A549 (cell line): ENCODE data around the gene ADARB1. TPM values are rescaled to one million over a fixed set of nuclear protein-coding genes. Genes with fewer than 3 reads are reported as not detected.

Source experiments
- ATAC-seq, 2 experiments: fragments of 200-7000 bp in 1 of 2; fragments of >200 bp in 1 of 2; cut with Nextera tagmentation in 1 of 2; cut with Tn5 transposase in 1 of 2; 3 replicates each; pipeline versions ENCODE4 v1.8.0 to v1.9.1; 2018 to 2020; ENCODE audit warnings: mild to moderate bottlenecking in 1 of 2, moderate library complexity in 1 of 2
- CTCF ChIA-PET: fragments of 300-600 bp; sonication (Branson Sonifier 250); formaldehyde crosslinking; extraction: SDS; loops from one replicate; lab custom pipeline; 2021; ENCODE audit warnings: antibody characterized with exemption, inconsistent platforms; lab: Yijun Ruan, JAX
- POLR2A ChIA-PET: fragments of 350-600 bp; formaldehyde crosslinking; extraction: SDS; loops from one replicate; lab custom pipeline; 2021; ENCODE audit warnings: antibody characterized with exemption, inconsistent platforms; lab: Yijun Ruan, JAX
- DNase-seq, 2 experiments: peaks; one replicate each; pipeline versions ENCODE4 v3.0.0 to v3.0.0-alpha.2; 2011 to 2016; ENCODE audit warnings: low read depth in 1 of 2, low spot score in 1 of 2
- FAIRE-seq: peaks from 2 replicates; lab custom pipeline; 2011; peaks lifted over from hg19 to GRCh38; lab: Jason Lieb, UNC
- H3K27ac ChIP-seq, 2 experiments: fragments of >200 bp; sonication (Bioruptor Twin); formaldehyde crosslinking; 3 replicates each; pipeline ENCODE4 v1.5.1; 2016 to 2017
- H3K4me1 ChIP-seq: fragments of >200 bp; sonication (Bioruptor Twin); formaldehyde crosslinking; 3 replicates; pipeline ENCODE4 v1.6.1; 2016
- H3K4me2 ChIP-seq: fragments of >200 bp; sonication (Bioruptor Twin); formaldehyde crosslinking; 3 replicates; pipeline ENCODE4 v1.6.1; 2016
- H3K4me3 ChIP-seq: fragments of >200 bp; sonication (Bioruptor Twin); formaldehyde crosslinking; 3 replicates; pipeline ENCODE4 v1.5.1; 2016
- H3K9me3 ChIP-seq: fragments of >200 bp; sonication (Bioruptor Twin); formaldehyde crosslinking; 3 replicates; pipeline ENCODE4 v1.6.1; 2016
- ATOH8 ChIP-seq: fragments of 250-450 bp; sonication (Bioruptor Pico); IDR thresholded peaks from 2 replicates; pipeline ENCODE4 v1.5.0; 2020; ENCODE audit warnings: low read depth, mild to moderate bottlenecking, moderate library complexity
- CBX8 ChIP-seq: fragments of 200-600 bp; sonication (generic); IDR thresholded peaks from 2 replicates; pipeline ENCODE4 v1.6.1; 2016
- CHD2 ChIP-seq: fragments of 150-350 bp; IDR thresholded peaks from 2 replicates; pipeline ENCODE4 v1.6.1; 2014; ENCODE audit warnings: low read length; ENCODE audit not compliant: partially characterized antibody
- CHD4 ChIP-seq: fragments of 200-600 bp; sonication (generic); IDR thresholded peaks from 2 replicates; pipeline ENCODE4 v1.6.1; 2016; ENCODE audit warnings: antibody characterized with exemption, mild to moderate bottlenecking, borderline replicate concordance
- E2F6 ChIP-seq: IDR thresholded peaks from 2 replicates; pipeline ENCODE4 v1.6.1; 2012; ENCODE audit warnings: low read depth, borderline replicate concordance
- EHMT2 ChIP-seq: fragments of 200-600 bp; sonication (generic); IDR thresholded peaks from 2 replicates; pipeline ENCODE4 v1.6.1; 2016; ENCODE audit warnings: antibody characterized with exemption, low read depth, mild to moderate bottlenecking, moderate library complexity
- EP300 ChIP-seq, 2 experiments: fragments of >200 bp; sonication (Bioruptor Twin); formaldehyde crosslinking; IDR thresholded peaks; 2 replicates in 1 of 2; 3 replicates in 1 of 2; pipeline ENCODE4 v1.6.1; 2016 to 2017
- FOSB ChIP-seq: fragments of 250-450 bp; sonication (Bioruptor Pico); IDR thresholded peaks from 2 replicates; pipeline ENCODE4 v1.5.0; 2020; ENCODE audit warnings: mild to moderate bottlenecking, moderate library complexity
- FOSL2 ChIP-seq, 2 experiments: fragments of 450-650 bp in 1 of 2; fragments of >200 bp in 1 of 2; sonication (Bioruptor Twin) in 1 of 2; formaldehyde crosslinking; IDR thresholded peaks; 2 replicates each; pipeline versions ENCODE4 v1.5.0 to v1.6.1; 2016 to 2020; ENCODE audit warnings: mild to moderate bottlenecking in 1 of 2, moderate library complexity in 1 of 2
- GATA3 ChIP-seq: IDR thresholded peaks from 2 replicates; pipeline ENCODE4 v1.6.1; 2012; ENCODE audit warnings: borderline replicate concordance
- JUNB ChIP-seq: fragments of >200 bp; sonication (Bioruptor Twin); formaldehyde crosslinking; IDR thresholded peaks from 2 replicates; pipeline ENCODE4 v1.6.1; 2016
- MAZ ChIP-seq: fragments of 150-350 bp; IDR thresholded peaks from 2 replicates; pipeline ENCODE4 v1.6.1; 2014; ENCODE audit warnings: antibody characterized with exemption, low read depth, low read length, borderline replicate concordance
- NPAS2 ChIP-seq: fragments of 250-450 bp; sonication (Bioruptor Pico); IDR thresholded peaks from 2 replicates; pipeline ENCODE4 v1.8.0; 2022; ENCODE audit warnings: mild to moderate bottlenecking, moderate library complexity, borderline replicate concordance
- NR3C1 ChIP-seq: fragments of >200 bp; sonication (Bioruptor Twin); formaldehyde crosslinking; IDR thresholded peaks from 3 replicates; pipeline ENCODE4 v1.6.1; 2017
- PBX3 ChIP-seq: IDR thresholded peaks from 2 replicates; pipeline ENCODE4 v1.6.1; 2012
- PHF8 ChIP-seq: fragments of 200-600 bp; sonication (generic); IDR thresholded peaks from 2 replicates; pipeline ENCODE4 v1.6.1; 2016; ENCODE audit warnings: low read depth, mild to moderate bottlenecking, antibody characterized with exemption, moderate library complexity, borderline replicate concordance
- POLR2A ChIP-seq: IDR thresholded peaks from 2 replicates; pipeline ENCODE4 v1.6.1; 2012; ENCODE audit warnings: mild to moderate bottlenecking, low read length
- RAD21 ChIP-seq, 2 experiments: fragments of >200 bp in 1 of 2; sonication (Bioruptor Twin) in 1 of 2; formaldehyde crosslinking in 1 of 2; IDR thresholded peaks in 1 of 2; conservative IDR thresholded peaks in 1 of 2; 2 replicates in 1 of 2; 3 replicates in 1 of 2; pipeline ENCODE4 v1.6.1; 2012 to 2018; ENCODE audit warnings: inconsistent platforms in 1 of 2
- RARB ChIP-seq: fragments of 250-450 bp; sonication (Bioruptor Pico); IDR thresholded peaks from 2 replicates; pipeline ENCODE4 v1.8.0; 2021; ENCODE audit warnings: mild to moderate bottlenecking, moderate library complexity
- REST ChIP-seq: fragments of 200-600 bp; sonication (generic); IDR thresholded peaks from 2 replicates; pipeline ENCODE4 v1.6.1; 2016; ENCODE audit warnings: antibody characterized with exemption, mild to moderate bottlenecking, moderate library complexity
- RFX5 ChIP-seq: fragments of 450-650 bp; IDR thresholded peaks from 2 replicates; pipeline ENCODE4 v1.7.1; 2014; ENCODE audit warnings: antibody characterized with exemption, mild to moderate bottlenecking, moderate library complexity
- SREBF2 ChIP-seq: fragments of 450-650 bp; IDR thresholded peaks from 2 replicates; pipeline ENCODE4 v1.6.1; 2014; ENCODE audit warnings: mild to moderate bottlenecking, moderate library complexity
- TP53 ChIP-seq: fragments of 250-450 bp; sonication (Bioruptor Pico); IDR thresholded peaks from 2 replicates; pipeline ENCODE4 v1.5.0; 2021; ENCODE audit warnings: mild to moderate bottlenecking, moderate library complexity
- ZC3H11A ChIP-seq: fragments of 450-650 bp; IDR thresholded peaks from 2 replicates; pipeline ENCODE4 v1.6.1; 2014; ENCODE audit warnings: antibody characterized with exemption, mild to moderate bottlenecking
- ZNF302 ChIP-seq: fragments of 250-450 bp; sonication (Bioruptor Pico); IDR thresholded peaks from 2 replicates; pipeline ENCODE4 v1.9.0; 2021; ENCODE audit warnings: inconsistent platforms, mild to moderate bottlenecking, moderate library complexity
- WGBS: methylation state at CpG from one replicate; pipeline ENCODE4 v1.1.6; 2017; ENCODE audit errors: missing lambda C conversion rate; 5-methylcytosine and 5-hydroxymethylcytosine counted together
- polyA plus RNA-seq, 4 experiments: library from polyadenylated mRNA; depleted of rRNA in 3 of 4; stranded (reverse); fragments of >200 nt; fragmentation: RNase III in 1 of 4; extraction: RNeasy Plus Mini Kit Qiagen cat#74134 plus additional on column Dnase treatment in 1 of 4; gene quantifications; 2 replicates in 3 of 4; 3 replicates in 1 of 4; pipeline ENCODE4 v1.2.3, GENCODE V29; 2011 to 2017

ADARB1 gene
- polyA plus RNA-seq, 2 of the 4 experiments (the other 2 are of a cell fraction) = 3.2 to 5.7 TPM

- WGBS = 76% methylated on average over 9 of the region's 9 CpGs
- FAIRE-seq = no peak
- ChIA-PET POLR2A (no interaction called here), CTCF (interaction anchor here (1.5 kb wide), 1 partner anchor 17 kb away, joined by 4 read pairs; no protein-coding TSS in a partner anchor)
- H3K27ac ChIP-seq = no peak overlapping the region
- ATAC-seq = peak in 1 of 2 experiments; percentile 46; a peak in 2 of 6 replicates
- H3K9me3 ChIP-seq = no peaks in the 10 kb centered on the region
- H3K4me2 ChIP-seq = no peak overlapping the region
- no peak overlapping the region for H3K4me3 ChIP-seq
- no peaks in the 10 kb centered on the region for H3K4me1 ChIP-seq
- TF ChIP-seq CHD4 (no peak), EP300 (IDR thresholded peaks at IDR 0.05) (no peak), FOSB (CRISPR knock-in tag) (no peak), TP53 (CRISPR knock-in tag) (no peak), REST (no peak), POLR2A (no peak), PHF8 (no peak), NPAS2 (CRISPR knock-in tag) (no peak), PBX3 (no peak), RAD21 (conservative IDR thresholded peaks at IDR 0.05 in 1 of 2, IDR thresholded peaks at IDR 0.05 in 1 of 2) (no peak), E2F6 (no peak), ZC3H11A (no peak), GATA3 (no peak)
- DNase-seq = peak in 1 of 2 experiments; percentile 18
These were observed 80.4 kb downstream of the ADARB1 start for GRCh38 chr21:45154511-45155508.

GRCh38 chr21:45155910-45156309 is 81.5 kb downstream of the ADARB1 start:
- Histone ChIP-seq H3K4me2 (no peak overlapping the region), H3K4me3 (no peak overlapping the region), H3K4me1 (no peaks in the 10 kb centered on the region), H3K9me3 (no peaks in the 10 kb centered on the region), H3K27ac (no peak overlapping the region)
- ATAC-seq = no peak
- FAIRE-seq = no peak
- CTCF ChIA-PET = no interaction called here
- TF ChIP-seq NPAS2 (CRISPR knock-in tag) (no peak), EHMT2 (no peak), ATOH8 (CRISPR knock-in tag) (no peak), NR3C1 (no peak), ZNF302 (CRISPR knock-in tag) (no peak), CHD4 (no peak), CHD2 (no peak), PHF8 (no peak), EP300 (IDR thresholded peaks at IDR 0.05) (no peak), CBX8 (no peak), JUNB (no peak), RARB (CRISPR knock-in tag) (no peak), RFX5 (no peak), SREBF2 (no peak), ZC3H11A (no peak), TP53 (CRISPR knock-in tag) (no peak), FOSL2 (IDR thresholded peaks at IDR 0.05) (no peak), FOSL2 (CRISPR knock-in tag; IDR thresholded peaks at IDR 0.05) (no peak), MAZ (no peak)
- POLR2A ChIA-PET = no interaction called here
- DNase-seq = no peak
